Esophagus squamous epithelium (tissue), 4 donors: ENCODE measurements around the gene LRRC2.

Source experiments
- CTCF ChIP-seq, 6 experiments: fragments of 450-650 bp in 4 of 6; fragments of 200-600 bp in 2 of 6; sonication (generic) in 2 of 6; IDR thresholded peaks; one replicate each; pipeline ENCODE4 v1.5.1; 2016 to 2019; ENCODE audit warnings: antibody characterized with exemption in 6 of 6, mild to moderate bottlenecking in 4 of 6, moderate library complexity in 4 of 6
- POLR2A ChIP-seq, 4 donors: fragments of 450-650 bp; IDR thresholded peaks; one replicate each; pipeline ENCODE4 v1.6.1; 2017; ENCODE audit warnings: antibody characterized with exemption in 4 of 4, mild to moderate bottlenecking in 4 of 4, moderate library complexity in 3 of 4

- no peak for TF ChIP-seq CTCF (IDR thresholded peaks at IDR 0.05)
- no peak for TF ChIP-seq POLR2A (IDR thresholded peaks at IDR 0.05)
These were observed 98.5 kb downstream of the LRRC2 start for GRCh38 chr3:46467562-46467961.
